GM21825 (cell line): ENCODE results near the gene EFCAB11.
"Not testable (repeated sequence)": the region's sequence is repeated elsewhere in the genome, so short reads cannot be mapped to it uniquely, and the experiment has no call there.

Source experiments
- ATAC-seq: cut with Tn5 transposase; IDR thresholded peaks from one replicate; pipeline ENCODE4 v1.9.1; 2021; ENCODE audit warnings: mild to moderate bottlenecking, moderate library complexity; ENCODE audit not compliant: unreplicated experiment

The EFCAB11 gene

DNA sequence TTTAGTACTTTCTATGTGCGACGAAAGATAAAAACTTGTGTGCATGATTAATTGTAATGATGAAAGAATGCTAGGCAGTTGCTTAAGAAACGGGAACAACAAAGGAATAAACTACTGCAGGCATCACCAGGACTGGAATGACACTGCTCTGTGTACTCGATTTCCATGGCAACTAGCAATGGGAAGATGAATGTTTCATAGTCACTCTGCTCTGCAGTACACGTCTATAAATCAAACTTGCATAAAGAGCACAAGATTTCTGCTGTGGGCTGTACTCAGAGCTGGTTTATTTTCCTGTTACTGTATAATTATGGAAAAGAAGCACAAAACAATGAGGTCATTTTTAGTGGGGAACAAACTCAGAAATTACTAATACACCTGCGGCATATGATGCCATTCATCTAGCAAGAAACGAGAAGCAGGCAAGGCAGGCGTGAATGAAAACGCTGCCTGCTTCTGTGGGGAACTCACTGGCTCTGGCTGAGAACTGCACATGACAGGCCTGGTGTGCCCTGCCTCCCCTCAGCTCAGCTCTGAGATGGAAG is 41.8 kb downstream of the EFCAB11 start:
- ATAC-seq = no peak

DNA sequence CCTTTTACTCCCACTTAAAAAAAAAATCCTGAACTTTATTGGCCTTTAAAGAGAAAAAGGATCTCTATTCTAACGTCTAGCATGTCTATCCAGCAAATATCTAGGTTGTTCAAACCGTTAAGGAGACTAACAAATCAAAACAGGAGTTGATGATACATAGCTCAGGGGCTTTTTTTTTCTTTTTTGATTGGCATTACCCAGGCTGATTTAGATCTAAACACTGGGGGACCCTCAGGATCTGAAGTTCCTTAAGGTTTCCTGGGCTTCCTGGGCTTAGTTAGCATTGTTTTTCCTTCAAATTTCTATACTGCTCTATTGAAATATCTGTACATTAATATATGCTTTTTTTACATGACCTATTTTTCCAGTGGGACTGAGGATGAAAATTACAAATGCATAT is 42.3 kb downstream of the EFCAB11 start:
- ATAC-seq = no peak

GRCh38 chr14:89911010-89911919 is 43.3 kb downstream of the EFCAB11 start:
- no peak for ATAC-seq

DNA sequence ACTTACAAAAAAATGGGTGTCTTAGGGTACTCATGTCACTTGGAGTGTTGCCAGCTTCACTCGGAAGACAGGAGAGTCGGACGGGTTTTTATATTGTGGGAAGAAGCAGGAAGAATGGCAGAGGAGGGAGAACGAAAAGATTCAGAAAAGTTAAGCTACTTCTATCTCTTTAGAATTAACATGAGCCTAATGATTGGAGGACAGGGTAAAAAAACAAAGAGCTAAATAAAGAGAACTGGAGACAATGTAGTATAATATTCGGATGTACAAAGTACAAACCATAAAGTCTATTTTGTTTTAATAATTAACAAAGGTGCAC is 43.9 kb downstream of the EFCAB11 start:
- no peak for ATAC-seq

GRCh38 chr14:89909586-89909985 is 44.9 kb downstream of the EFCAB11 start:
- no peak for ATAC-seq

GRCh38 chr14:89908712-89909450 is 45.6 kb downstream of the EFCAB11 start:
- no peak for ATAC-seq

GRCh38 chr14:89907655-89908054 is 46.9 kb downstream of the EFCAB11 start:
- ATAC-seq = no peak

GRCh38 chr14:89906000-89906399 is 48.5 kb downstream of the EFCAB11 start:
- ATAC-seq = no peak

- ATAC-seq = no peak
Measured at GRCh38 chr14:89903340-89903952, 51.1 kb downstream of the EFCAB11 start.

GRCh38 chr14:89902881-89903280 is 51.6 kb downstream of the EFCAB11 start:
- ATAC-seq = no peak

GRCh38 chr14:89900802-89901201 is 53.7 kb downstream of the EFCAB11 start:
- ATAC-seq = no peak

- no peak for ATAC-seq
Measured at GRCh38 chr14:89899917-89900663, 54.4 kb downstream of the EFCAB11 start.

GRCh38 chr14:89899291-89899690 is 55.2 kb downstream of the EFCAB11 start:
- ATAC-seq = no peak

GRCh38 chr14:89893388-89893787 is 61.1 kb downstream of the EFCAB11 start:
- not testable (repeated sequence) for ATAC-seq

- ATAC-seq = no peak
Measured at GRCh38 chr14:89892953-89893352, 61.6 kb downstream of the EFCAB11 start.

DNA sequence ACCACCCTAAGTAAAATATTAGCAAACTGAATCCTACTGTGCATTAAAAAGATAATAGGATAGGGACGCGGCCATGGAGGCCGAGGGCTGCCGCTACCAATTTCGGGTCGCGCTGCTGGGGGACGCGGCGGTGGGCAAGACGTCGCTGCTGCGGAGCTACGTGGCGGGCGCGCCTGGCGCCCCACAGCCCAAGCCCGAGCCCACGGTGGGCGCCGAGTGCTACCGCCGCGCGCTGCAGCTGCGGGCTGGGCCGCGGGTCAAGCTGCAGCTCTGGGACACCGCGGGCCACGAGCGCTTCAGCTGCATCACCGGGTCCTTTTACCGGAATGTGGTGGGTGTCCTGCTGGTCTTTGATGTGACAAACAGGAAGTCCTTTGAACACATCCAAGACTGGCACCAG is 62.8 kb downstream of the EFCAB11 start:
- ATAC-seq = not testable (repeated sequence)

DNA sequence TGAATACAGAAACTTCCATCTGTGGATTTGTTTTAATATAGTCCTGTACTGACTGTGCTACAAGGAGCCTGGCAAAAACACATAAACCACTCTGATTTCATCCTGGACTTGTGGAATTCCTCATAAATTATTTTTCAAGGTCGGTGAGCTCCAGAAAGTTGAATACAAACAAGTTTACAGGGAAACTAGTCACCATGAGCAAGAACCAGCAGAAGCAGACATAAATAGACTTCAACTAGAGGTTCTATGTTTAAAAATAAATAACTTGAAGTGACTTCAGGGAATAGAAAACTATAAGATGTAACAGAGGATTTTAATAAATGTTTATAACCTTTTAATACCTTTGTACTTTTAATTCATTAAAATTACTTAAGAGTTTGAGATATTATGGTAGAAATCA is 63.5 kb downstream of the EFCAB11 start:
- ATAC-seq = no peak

- no peak for ATAC-seq
Measured at GRCh38 chr14:89890589-89890988, 63.9 kb downstream of the EFCAB11 start.

- ATAC-seq = no peak
Measured at GRCh38 chr14:89889626-89890025, 64.9 kb downstream of the EFCAB11 start.

DNA sequence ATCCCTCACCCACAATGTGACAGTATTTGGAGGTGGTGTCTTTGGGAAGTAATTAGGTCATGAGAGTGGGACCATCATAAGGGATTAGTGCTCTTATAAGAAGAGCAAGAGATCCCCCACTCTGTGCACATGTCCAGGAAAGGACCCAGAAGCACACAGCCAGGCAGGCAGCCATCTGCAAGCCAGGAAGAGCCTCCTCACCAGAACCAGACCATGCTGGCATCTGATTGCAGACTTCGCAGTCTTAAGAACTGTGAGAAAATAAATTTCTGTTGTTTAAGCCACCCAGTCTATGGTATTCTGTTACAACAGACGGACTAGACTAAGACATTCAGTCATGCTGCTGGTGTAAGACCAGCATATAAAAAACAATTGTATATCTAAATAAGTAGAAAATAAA is 69.8 kb downstream of the EFCAB11 start:
- ATAC-seq = no peak

DNA sequence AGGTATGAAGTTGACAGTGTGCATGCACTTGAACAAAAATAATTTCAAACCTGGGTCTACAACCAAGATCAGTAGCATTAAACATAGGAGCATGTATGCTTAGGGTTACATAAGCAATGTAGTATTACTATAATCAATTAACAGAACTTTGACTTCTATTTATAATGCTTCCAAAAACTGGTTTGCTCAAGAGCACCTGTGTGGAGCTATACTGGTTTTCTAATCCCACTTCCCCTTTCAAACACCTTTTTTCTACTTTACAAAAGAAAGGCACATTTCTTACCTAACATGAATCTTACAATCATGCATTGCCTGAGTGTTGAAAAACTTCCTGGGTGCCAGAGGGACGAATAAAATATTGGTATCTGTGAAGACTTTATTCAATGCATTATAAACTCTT is 72.7 kb downstream of the EFCAB11 start:
- peak; percentile 73 for ATAC-seq
